A549 treated with Hydrocortisone at 1 μM for 4 hours (cell line): ENCODE results near the gene MPIG6B. TPM values are rescaled to one million over a fixed set of nuclear protein-coding genes. Genes with fewer than 3 reads are reported as not detected.

Source experiments
- total RNA-seq: library from RNA; stranded (reverse); fragments of 200-300 nt; extraction: Qiagen RNA extraction; gene quantifications from 5 replicates; pipeline ENCODE4 v1.2.3, GENCODE V29; 2022

MPIG6B gene, protein sequence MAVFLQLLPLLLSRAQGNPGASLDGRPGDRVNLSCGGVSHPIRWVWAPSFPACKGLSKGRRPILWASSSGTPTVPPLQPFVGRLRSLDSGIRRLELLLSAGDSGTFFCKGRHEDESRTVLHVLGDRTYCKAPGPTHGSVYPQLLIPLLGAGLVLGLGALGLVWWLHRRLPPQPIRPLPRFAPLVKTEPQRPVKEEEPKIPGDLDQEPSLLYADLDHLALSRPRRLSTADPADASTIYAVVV
- total RNA-seq: not detected in 5 replicates

DNA sequence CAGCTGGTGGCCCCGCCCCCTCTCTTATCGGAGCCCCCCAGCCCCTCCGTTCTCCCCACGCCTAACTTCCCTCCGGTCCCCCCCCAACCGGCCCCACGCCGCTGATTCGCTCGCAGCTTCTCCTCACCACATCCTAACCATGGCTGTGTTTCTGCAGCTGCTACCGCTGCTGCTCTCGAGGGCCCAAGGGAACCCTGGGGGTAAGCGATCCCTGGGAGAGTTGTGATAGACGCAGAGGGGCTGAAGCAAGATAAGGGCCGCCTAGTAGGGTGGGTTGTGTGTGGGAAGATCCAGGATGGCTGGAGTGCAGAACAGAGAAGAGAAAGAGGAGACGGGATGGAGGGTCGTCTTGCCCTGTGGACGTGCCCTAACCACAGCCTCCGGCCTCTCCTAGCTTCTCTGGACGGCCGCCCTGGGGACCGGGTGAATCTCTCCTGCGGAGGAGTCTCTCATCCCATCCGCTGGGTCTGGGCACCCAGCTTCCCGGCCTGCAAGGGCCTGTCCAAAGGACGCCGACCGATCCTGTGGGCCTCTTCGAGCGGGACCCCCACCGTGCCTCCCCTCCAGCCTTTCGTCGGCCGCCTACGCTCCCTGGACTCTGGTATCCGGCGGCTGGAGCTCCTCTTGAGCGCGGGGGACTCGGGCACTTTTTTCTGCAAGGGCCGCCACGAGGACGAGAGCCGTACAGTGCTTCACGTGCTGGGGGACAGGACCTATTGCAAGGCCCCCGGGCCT lies at the start of gene MPIG6B:
Gene MPIG6B (plus strand): TSS at position 129 of the 735 bp plus-strand sequence. CDS start 11 bp downstream, at position 140.

DNA sequence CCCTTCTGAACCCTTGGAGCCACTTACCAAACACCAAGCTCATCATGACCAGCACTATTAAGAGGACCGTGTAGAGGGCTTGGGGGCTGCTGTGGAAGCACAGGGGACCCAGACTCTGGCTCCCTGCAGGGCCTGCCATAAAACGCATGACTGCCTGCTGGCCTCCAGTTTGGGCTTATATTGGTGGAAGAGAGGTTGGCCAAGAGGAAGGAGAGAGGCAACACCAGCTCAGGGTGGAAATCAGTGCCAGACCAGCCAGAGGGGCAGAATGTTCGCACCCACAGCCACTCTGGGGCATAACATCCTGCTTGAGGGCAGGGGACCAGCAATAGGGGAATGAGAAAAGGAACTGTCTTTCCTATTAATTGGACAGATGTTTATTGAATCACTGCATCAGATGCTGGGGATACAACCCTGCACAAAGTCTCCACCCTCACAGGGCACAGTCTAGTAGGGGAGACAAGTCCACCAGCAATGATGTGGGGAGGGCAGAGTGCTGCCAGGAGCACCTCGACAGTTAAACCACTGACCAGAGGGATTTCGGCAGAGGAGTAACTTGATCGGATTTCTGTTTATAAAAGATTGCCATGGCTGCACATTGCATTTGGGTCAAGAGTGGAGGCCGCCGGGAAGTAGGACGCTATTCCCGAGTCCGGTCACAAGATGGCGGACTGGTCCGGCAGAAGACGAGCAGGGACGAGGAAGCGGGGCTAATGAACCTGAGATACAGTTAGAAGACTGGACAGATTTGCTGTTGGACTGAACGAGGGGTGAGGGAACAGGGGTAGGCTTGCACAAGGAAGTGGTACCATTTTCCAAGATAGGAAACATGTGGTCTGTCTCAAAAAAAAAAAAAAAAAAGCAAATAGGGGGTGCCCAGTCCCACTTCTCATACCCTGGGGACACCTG lies 42.7 kb upstream of the MPIG6B start, which contains the start of gene LY6G5C:
Gene LY6G5C (minus strand): TSS at position 842 of the 909 bp plus-strand sequence. CDS start 694 bp downstream, at position 148.

DNA sequence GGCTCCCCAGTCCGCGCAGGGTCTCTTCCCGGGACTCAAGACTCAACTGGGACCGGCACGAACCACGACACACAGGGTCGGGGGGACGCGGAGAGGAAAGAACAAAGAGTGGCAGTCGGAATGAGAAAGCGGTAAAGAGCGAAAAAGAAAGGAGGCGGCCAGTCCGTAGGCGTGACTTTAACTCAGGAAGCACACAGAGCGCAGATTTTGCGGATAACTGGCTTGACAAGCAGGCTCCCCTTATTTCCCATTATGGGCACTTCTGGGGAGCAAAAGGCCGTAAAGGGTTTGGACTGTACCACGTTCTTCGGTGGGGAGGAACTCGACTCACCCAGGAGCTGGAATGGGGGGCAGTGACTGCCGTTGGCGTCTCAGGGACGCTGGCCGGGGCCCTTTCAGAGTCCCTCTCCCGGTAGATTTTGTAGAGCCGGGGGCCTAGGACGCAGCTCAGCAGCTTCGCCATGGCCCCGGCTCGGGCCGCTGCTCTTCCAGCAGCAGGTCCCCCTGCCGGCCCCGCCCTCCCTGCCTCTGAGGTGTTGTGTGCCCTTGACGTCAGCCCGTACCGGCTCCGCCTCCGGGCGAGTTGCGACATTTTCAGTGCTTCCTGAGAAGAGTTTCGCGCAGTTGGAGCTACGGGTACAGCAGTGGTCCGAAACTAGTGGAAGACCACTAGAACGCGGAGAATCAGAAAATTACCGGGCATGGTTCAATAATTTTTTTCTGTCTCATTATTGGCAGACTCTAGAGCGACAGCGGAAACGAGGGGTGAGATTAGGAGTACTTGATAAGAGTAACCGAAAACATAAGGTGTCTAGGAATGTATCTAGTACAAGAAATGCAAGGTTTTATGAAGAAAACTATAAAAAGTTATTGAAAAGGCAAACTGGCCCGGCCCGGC lies 20.1 kb upstream of the MPIG6B start, which contains the start of gene ABHD16A:
Gene ABHD16A (minus strand): TSS at position 506 of the 898 bp plus-strand sequence. CDS start 43 bp downstream, at position 463.

DNA sequence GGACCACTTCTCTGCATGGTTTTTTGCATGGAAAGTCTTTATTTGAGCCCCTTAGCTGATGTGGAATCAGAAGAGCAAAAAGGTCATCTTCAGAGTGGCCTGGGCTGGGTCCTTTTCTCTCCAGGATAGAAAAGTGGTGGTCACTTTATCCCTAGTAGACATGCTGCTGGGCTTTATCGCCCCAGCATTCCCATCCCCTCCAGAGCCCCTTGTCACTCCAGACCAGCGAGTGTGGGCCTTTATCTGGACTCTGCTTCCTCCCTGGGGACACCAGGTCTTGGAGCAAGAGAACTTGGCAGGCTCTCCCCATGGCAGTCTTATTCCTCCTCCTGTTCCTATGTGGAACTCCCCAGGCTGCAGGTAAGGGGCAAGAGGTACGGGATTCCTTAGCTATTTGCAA lies 16.6 kb upstream of the MPIG6B start, which contains the start of gene LY6G6F:
Gene LY6G6F (plus strand): TSS at position 268 of the 400 bp plus-strand sequence. CDS start 41 bp downstream, at position 309.

DNA sequence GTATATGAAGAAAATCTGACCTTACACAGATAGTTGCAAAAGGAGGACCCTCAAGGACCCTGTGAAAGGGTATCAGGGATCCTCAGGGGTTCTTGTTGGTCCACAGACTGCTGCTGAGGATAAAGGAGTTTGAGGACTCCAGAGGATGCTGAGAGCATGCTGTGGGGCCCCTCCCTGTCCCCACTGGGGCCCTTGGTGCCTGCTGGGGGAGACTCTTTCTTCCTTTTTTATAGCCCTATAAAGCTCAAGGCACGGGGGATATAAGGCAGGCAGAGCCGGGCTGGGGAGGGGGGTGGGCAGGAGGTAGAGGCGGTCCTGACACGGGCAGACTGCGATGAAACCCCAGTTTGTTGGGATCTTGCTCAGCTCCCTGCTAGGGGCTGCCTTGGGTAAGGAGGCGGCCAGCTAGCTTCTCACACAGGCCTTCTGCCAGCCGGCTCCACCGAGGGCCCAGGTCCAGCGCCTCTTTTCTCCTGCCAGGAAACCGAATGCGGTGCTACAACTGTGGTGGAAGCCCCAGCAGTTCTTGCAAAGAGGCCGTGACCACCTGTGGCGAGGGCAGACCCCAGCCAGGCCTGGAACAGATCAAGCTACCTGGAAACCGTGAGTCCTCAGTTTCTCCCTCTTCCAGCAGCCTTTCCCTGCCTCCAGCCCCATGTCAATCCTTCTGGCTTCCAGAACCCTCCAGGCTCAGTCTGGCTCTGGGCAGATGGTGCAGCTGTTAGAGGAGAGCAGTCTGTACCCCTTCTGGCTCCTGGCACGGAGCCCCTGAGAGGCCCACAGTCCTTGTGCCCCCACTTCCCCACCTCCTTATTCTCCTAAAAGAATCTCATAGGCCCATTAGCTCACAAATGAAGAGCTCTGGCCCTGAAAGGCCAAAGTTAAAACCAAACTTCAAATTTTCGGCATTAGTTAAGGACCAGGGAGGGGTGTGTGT lies 7.9 kb upstream of the MPIG6B start, which contains the start of gene LY6G6D:
Gene LY6G6D (plus strand): TSS at position 327 of the 937 bp plus-strand sequence. CDS start 8 bp downstream, at position 335.

DNA sequence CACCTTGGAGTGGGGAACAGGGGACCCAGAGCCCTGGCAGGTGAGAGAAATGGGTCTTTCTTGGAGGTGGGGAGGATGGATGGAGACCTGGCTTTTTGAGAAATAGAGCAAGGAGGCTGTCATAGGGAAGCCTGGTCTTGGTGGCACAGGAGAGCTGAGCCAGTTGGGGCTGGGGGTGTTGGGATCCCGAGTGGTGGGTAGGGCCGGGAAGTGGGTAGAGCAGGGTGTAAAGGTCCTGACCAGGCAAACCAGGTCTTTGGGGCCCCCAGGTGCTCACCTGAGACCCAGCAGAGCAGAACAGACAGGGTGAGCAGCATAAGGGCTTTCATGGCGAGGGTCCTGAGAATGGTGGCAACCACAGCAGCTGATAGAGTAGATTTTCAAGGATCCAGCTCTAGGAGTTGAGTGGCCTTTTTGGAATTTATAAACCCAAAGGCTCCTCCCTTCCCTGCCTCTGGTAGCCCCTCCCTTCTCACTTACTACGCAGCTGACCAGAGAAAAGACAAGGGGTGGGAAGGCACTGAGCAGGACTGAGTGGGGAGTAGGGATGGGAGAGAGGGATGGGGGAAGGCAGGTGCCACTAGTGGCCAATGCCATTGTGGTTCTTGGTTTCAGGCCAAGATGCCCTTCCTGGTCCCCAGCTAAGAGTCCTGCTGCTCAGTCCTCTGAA lies 1.7 kb upstream of the MPIG6B start, which contains the start of gene LY6G6C:
Gene LY6G6C (minus strand): TSS at position 396 of the 670 bp plus-strand sequence. CDS start 67 bp downstream, at position 329.

DNA sequence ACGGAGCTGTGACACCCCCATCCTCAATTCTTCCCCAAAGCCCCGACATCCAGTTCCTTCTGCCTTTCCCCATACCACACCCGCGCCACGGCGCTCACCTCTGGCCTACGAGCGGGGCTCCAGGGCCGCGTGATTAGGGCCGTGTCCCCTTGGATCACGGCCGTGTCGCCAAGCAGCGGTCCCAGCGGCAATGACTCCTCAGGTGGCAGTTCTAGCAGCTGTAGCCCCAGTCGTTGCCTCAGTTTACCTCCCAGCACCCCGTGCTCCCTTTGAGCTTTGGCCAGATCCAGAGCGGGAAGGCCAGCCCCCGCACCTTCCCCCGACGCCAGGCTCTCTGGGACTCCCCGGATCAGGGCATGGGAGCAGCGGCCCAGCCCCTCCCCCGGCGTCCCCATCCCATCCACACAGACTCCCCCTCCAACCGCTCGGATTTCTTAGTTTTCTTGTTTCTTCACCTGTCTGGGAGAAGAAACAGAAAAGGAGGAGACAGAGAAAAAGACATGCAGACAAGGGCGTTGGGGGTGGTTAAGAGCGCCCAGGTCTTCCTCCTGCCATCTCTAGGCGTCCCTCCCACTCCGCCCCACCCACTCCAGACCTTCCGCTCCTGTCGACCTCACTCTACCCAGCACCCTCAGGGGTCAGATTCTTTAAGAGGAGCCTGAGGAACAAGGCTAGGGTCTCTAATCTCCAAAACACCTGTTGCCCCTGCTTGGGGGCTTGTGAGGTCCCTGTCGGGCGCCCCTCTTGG lies 5.8 kb downstream of the MPIG6B start, which contains the start of gene DDAH2:
Gene DDAH2 (minus strand): TSS at position 533 of the 748 bp plus-strand sequence. CDS start 138 bp downstream, at position 395.

DNA sequence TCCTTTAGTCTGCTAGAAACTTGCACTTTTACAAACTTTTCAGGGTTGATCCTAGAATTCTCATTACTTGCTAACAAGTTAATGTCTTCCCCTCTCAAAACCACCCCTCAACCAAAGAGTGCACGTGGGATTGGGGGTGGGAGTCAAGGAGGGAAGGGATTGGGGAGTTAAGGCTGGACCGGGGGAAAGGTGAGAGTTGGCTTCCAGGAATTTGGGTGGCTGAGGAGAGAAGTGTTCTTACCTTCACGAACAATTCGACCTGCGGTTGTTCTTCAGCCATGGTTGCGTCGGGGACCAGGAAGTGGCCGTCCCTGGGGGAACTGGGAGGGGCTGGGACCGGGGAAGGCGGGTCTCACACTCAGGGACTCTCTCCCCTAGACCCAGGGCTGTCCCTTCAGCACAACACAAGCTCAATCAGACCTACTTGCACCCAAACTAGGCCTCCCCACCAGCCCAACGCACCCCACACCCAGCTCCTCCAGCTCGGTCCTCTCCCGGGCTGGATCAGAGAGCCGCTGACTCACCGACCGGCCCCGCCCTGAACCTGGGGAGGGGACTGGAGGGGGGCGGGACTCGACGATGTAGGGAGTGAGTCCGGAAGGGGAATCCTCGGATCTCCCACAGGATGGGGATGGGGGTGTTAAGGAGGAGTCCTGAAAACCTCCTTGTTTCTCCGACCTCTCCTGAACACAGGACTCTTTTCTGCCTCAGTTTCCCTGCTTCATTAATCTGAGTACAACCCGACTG lies 13.0 kb downstream of the MPIG6B start, which contains the start of gene CLIC1:
Gene CLIC1 (minus strand): TSS at position 510 of the 747 bp plus-strand sequence. CDS start 230 bp downstream, at position 280.

DNA sequence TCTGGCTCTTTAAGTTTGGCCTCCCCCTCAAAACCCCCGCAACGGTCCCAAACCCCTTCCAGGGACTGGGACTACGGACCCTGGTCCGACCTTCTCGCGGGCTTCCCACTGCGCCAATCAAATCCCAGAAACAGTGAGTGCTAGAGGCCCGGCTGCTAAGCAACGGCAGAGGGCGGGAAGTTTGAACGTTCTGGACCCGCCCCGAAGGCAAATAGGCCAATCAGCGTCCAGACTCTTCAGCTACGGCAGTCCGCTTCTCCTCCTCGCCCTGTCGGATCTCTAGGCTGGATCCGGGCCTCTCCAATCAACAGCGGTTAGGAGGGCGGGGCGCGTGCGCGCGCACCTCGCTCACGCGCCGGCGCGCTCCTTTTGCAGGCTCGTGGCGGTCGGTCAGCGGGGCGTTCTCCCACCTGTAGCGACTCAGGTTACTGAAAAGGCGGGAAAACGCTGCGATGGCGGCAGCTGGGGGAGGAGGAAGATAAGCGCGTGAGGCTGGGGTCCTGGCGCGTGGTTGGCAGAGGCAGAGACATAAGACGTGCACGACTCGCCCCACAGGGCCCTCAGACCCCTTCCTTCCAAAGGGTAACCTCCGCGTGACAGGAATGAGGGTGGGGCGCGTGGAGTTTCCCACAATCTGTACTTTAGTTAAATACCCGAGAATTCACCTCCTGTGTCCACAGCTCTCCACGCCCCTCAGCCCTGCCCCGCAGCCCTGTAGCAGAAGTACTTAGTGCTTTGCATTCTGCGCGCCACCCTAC lies 16.6 kb downstream of the MPIG6B start, which contains the start of gene MSH5:
Gene MSH5 (plus strand): TSS at position 367 of the 758 bp plus-strand sequence. CDS start 462 bp downstream, outside the sequence.

DNA sequence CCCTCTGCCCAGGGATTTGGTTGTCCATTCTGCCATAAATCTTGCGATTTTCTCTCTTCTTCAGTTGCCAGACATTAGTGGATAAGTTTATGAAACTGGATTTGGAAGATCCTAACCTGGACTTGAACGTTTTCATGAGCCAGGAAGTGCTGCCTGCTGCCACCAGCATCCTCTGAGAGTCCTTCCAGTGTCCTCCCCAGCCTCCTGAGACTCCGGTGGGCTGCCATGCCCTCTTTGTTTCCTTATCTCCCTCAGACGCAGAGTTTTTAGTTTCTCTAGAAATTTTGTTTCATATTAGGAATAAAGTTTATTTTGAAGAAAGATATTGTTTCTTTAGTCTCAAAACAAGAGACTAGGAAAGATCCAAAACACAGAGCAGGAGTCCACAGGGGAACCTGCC lies 39.2 kb downstream of the MPIG6B start, which contains the start of gene SAPCD1:
Gene SAPCD1 (plus strand): TSS at position 301 of the 400 bp plus-strand sequence. CDS start 399 bp downstream, outside the sequence.

Other genes with a start within 250 kb of the MPIG6B start
- gene MICB, start 225.2 kb upstream of the MPIG6B start, total RNA-seq: 6.1 to 7.7 TPM (median 7.3 TPM) in 5 replicates
- not detected in 5 replicates for gene MCCD1, start 194.4 kb upstream of the MPIG6B start, total RNA-seq
- gene DDX39B, start 181.4 kb upstream of the MPIG6B start, total RNA-seq: 331 to 435 TPM (median 353 TPM) in 5 replicates
- gene ATP6V1G2, start 176.8 kb upstream of the MPIG6B start, total RNA-seq: 0.46 to 0.93 TPM (median 0.67 TPM) in 5 replicates
- 9.7 to 12.5 TPM (median 11.6 TPM) in 5 replicates for gene NFKBIL1, start 175.8 kb upstream of the MPIG6B start, total RNA-seq
- gene LTA, start 151.1 kb upstream of the MPIG6B start, total RNA-seq: 0.07 to 0.31 TPM (median 0.13 TPM) in 3 of 5 replicates, not detected in the others
- gene TNF, start 147.8 kb upstream of the MPIG6B start, total RNA-seq: 0.08 to 0.12 TPM in 2 of 5 replicates, not detected in the others
- 0.29 to 0.47 TPM (median 0.38 TPM) in 5 replicates for gene LTB, start 140.9 kb upstream of the MPIG6B start, total RNA-seq
- gene LST1, start 137.1 kb upstream of the MPIG6B start, total RNA-seq: 0.37 TPM in 1 of 5 replicates, not detected in the others
- gene NCR3, start 130.4 kb upstream of the MPIG6B start, total RNA-seq: not detected in 5 replicates
- gene AIF1, start 108.1 kb upstream of the MPIG6B start, total RNA-seq: not detected in 5 replicates
- 76.6 to 89.9 TPM (median 84.4 TPM) in 5 replicates for gene PRRC2A, start 102.7 kb upstream of the MPIG6B start, total RNA-seq
- gene BAG6, start 70.7 kb upstream of the MPIG6B start, total RNA-seq: 129 to 143 TPM (median 133 TPM) in 5 replicates
- gene APOM, start 67.5 kb upstream of the MPIG6B start, total RNA-seq: 2.9 to 3.8 TPM (median 3.4 TPM) in 5 replicates
- gene C6orf47, start 62.6 kb upstream of the MPIG6B start, total RNA-seq: 10.1 to 14.9 TPM (median 12.4 TPM) in 5 replicates
- gene GPANK1, start 58.4 kb upstream of the MPIG6B start, total RNA-seq: 9.3 to 11.4 TPM (median 11.1 TPM) in 5 replicates
- 154 to 183 TPM (median 177 TPM) in 5 replicates for gene CSNK2B, start 57.3 kb upstream of the MPIG6B start, total RNA-seq
- 3.4 to 4.7 TPM (median 3.9 TPM) in 5 replicates for gene LY6G5B, start 53.4 kb upstream of the MPIG6B start, total RNA-seq
- 0.75 to 2.1 TPM (median 1.5 TPM) in 5 replicates for gene LY6G5C, start 42.3 kb upstream of the MPIG6B start, total RNA-seq
- 15.0 to 19.1 TPM (median 17.0 TPM) in 5 replicates for gene ABHD16A, start 20.0 kb upstream of the MPIG6B start, total RNA-seq
- not detected in 5 replicates for gene LY6G6F, start 16.5 kb upstream of the MPIG6B start, total RNA-seq
- gene LY6G6D, start 8.0 kb upstream of the MPIG6B start, total RNA-seq: not detected in 5 replicates
- 0.13 to 0.18 TPM in 2 of 5 replicates, not detected in the others for gene LY6G6C, start 1.6 kb upstream of the MPIG6B start, total RNA-seq
- gene DDAH2, start 5.9 kb downstream of the MPIG6B start, total RNA-seq: 25.9 to 32.1 TPM (median 29.2 TPM) in 5 replicates
- gene CLIC1, start 13.2 kb downstream of the MPIG6B start, total RNA-seq: 475 to 491 TPM (median 481 TPM) in 5 replicates
- gene MSH5, start 16.6 kb downstream of the MPIG6B start, total RNA-seq: 10.7 to 15.7 TPM (median 13.4 TPM) in 5 replicates
- 2.6 to 4.9 TPM (median 3.2 TPM) in 5 replicates for gene SAPCD1, start 39.3 kb downstream of the MPIG6B start, total RNA-seq
- 1.1 to 1.7 TPM (median 1.5 TPM) in 5 replicates for gene VWA7, start 54.0 kb downstream of the MPIG6B start, total RNA-seq
- 52.1 to 61.7 TPM (median 54.3 TPM) in 5 replicates for gene VARS1, start 72.4 kb downstream of the MPIG6B start, total RNA-seq
- 42.7 to 66.2 TPM (median 59.0 TPM) in 5 replicates for gene LSM2, start 83.6 kb downstream of the MPIG6B start, total RNA-seq
- 1.2 to 2.0 TPM (median 1.6 TPM) in 5 replicates for gene HSPA1L, start 91.9 kb downstream of the MPIG6B start, total RNA-seq
- 162 to 234 TPM (median 205 TPM) in 5 replicates for gene HSPA1A, start 92.2 kb downstream of the MPIG6B start, total RNA-seq
- 110 to 176 TPM (median 161 TPM) in 5 replicates for gene HSPA1B, start 104.4 kb downstream of the MPIG6B start, total RNA-seq
- 25.7 to 32.9 TPM (median 26.4 TPM) in 5 replicates for gene NEU1, start 139.4 kb downstream of the MPIG6B start, total RNA-seq
- 0.03 to 0.14 TPM (median 0.06 TPM) in 4 of 5 replicates, not detected in the other for gene SLC44A4, start 155.6 kb downstream of the MPIG6B start, total RNA-seq
- gene EHMT2, start 174.3 kb downstream of the MPIG6B start, total RNA-seq: 25.1 to 29.7 TPM (median 26.0 TPM) in 5 replicates
- gene ZBTB12, start 178.7 kb downstream of the MPIG6B start, total RNA-seq: 3.3 to 4.2 TPM (median 3.9 TPM) in 5 replicates
- 0.17 to 0.46 TPM (median 0.38 TPM) in 5 replicates for gene C2, start 204.3 kb downstream of the MPIG6B start, total RNA-seq
- gene CFB, start 222.7 kb downstream of the MPIG6B start, total RNA-seq: 1.7 to 2.3 TPM (median 1.9 TPM) in 5 replicates
- 73.7 to 87.1 TPM (median 76.9 TPM) in 5 replicates for gene NELFE, start 235.6 kb downstream of the MPIG6B start, total RNA-seq
- 21.3 to 24.7 TPM (median 23.3 TPM) in 5 replicates for gene SKIC2, start 235.8 kb downstream of the MPIG6B start, total RNA-seq
- 10.4 to 12.4 TPM (median 11.6 TPM) in 5 replicates for gene DXO, start 248.8 kb downstream of the MPIG6B start, total RNA-seq